Astrocyte (in vitro differentiated cells and primary cell): ENCODE results near the gene PRKG1. TPM values are rescaled to one million over a fixed set of nuclear protein-coding genes. Genes with fewer than 3 reads are reported as not detected.

ENCODE experiments used
- DNase-seq: peaks from one replicate; pipeline ENCODE4 v3.0.0-alpha.2; 2010; ENCODE audit warnings: low read depth
- FAIRE-seq: peaks from 2 replicates; lab custom pipeline; 2011; peaks lifted over from hg19 to GRCh38; lab: Jason Lieb, UNC
- H2AFZ ChIP-seq: 2 replicates; pipeline ENCODE4 v1.6.0; 2012; ENCODE audit warnings: low read depth, low read length, inconsistent platforms
- H3K27ac ChIP-seq: 2 replicates; pipeline ENCODE4 v1.5.1; 2011; ENCODE audit warnings: low read depth, low read length, inconsistent platforms
- H3K27me3 ChIP-seq: 2 replicates; pipeline ENCODE4 v1.6.0; 2011; ENCODE audit warnings: low read length, inconsistent platforms; ENCODE audit not compliant: insufficient read depth
- H3K36me3 ChIP-seq: 2 replicates; pipeline ENCODE4 v1.5.1; 2011; ENCODE audit warnings: low read length, inconsistent platforms; ENCODE audit not compliant: insufficient read depth
- H3K4me1 ChIP-seq: 2 replicates; pipeline ENCODE4 v1.5.1; 2011; ENCODE audit warnings: low read length, inconsistent platforms; ENCODE audit not compliant: insufficient read depth
- H3K4me2 ChIP-seq: 2 replicates; pipeline ENCODE4 v1.6.0; 2012; ENCODE audit warnings: low read length, inconsistent platforms
- H3K4me3 ChIP-seq: 2 replicates; pipeline ENCODE4 v1.5.1; 2011; ENCODE audit warnings: low read depth, mild to moderate bottlenecking, low read length, inconsistent platforms; ENCODE audit not compliant: insufficient read depth
- H3K79me2 ChIP-seq: 2 replicates; pipeline ENCODE4 v1.6.0; 2012; ENCODE audit warnings: mild to moderate bottlenecking, low read length, inconsistent platforms; ENCODE audit not compliant: insufficient read depth
- H3K9ac ChIP-seq: 2 replicates; pipeline ENCODE4 v1.6.0; 2012; ENCODE audit warnings: mild to moderate bottlenecking, low read length, inconsistent platforms
- H3K9me3 ChIP-seq: 2 replicates; pipeline ENCODE4 v1.5.1; 2012; ENCODE audit warnings: low read depth, mild to moderate bottlenecking, low read length, inconsistent platforms; ENCODE audit not compliant: insufficient read depth
- H4K20me1 ChIP-seq: 2 replicates; pipeline ENCODE4 v1.6.0; 2012; ENCODE audit warnings: low read length, inconsistent platforms; ENCODE audit not compliant: insufficient read depth
- H3K27ac Mint-ChIP-seq: one replicate; pipeline ENCODE4 v1.8.0; 2021; ENCODE audit warnings: mild to moderate bottlenecking, mixed read lengths; ENCODE audit not compliant: unreplicated experiment
- H3K27me3 Mint-ChIP-seq: one replicate; pipeline ENCODE4 v1.8.0; 2021; ENCODE audit warnings: low read depth, mixed read lengths; ENCODE audit not compliant: unreplicated experiment
- H3K36me3 Mint-ChIP-seq: one replicate; pipeline ENCODE4 v1.8.0; 2021; ENCODE audit warnings: low read depth, mixed read lengths; ENCODE audit not compliant: unreplicated experiment
- H3K4me1 Mint-ChIP-seq: one replicate; pipeline ENCODE4 v1.8.0; 2021; ENCODE audit warnings: low read depth, mixed read lengths; ENCODE audit not compliant: unreplicated experiment
- H3K4me3 Mint-ChIP-seq: one replicate; pipeline ENCODE4 v1.8.0; 2021; ENCODE audit warnings: mild to moderate bottlenecking, moderate library complexity, mixed read lengths; ENCODE audit not compliant: unreplicated experiment
- H3K9me3 Mint-ChIP-seq: one replicate; pipeline ENCODE4 v1.8.0; 2021; ENCODE audit warnings: mild to moderate bottlenecking, mixed read lengths; ENCODE audit not compliant: unreplicated experiment
- EZH2 ChIP-seq: IDR thresholded peaks from 2 replicates; pipeline ENCODE4 v1.6.1; 2012; ENCODE audit warnings: mild to moderate bottlenecking, low read length, inconsistent platforms; ENCODE audit not compliant: insufficient read depth
- total RNA-seq: library from RNA; stranded (reverse); gene quantifications from 2 replicates; pipeline ENCODE4 v1.2.1, GENCODE V29; 2021
- TF ChIP-seq, protein P1 (sequence below): IDR thresholded peaks from 2 replicates; pipeline ENCODE4 v1.5.1; 2011; ENCODE audit warnings: low read depth, mild to moderate bottlenecking, inconsistent platforms, low read length, moderate library complexity; ENCODE audit not compliant: insufficient read depth

The PRKG1 gene
- total RNA-seq, 1 donor from 2014 or later, result 3.1 TPM

DNA sequence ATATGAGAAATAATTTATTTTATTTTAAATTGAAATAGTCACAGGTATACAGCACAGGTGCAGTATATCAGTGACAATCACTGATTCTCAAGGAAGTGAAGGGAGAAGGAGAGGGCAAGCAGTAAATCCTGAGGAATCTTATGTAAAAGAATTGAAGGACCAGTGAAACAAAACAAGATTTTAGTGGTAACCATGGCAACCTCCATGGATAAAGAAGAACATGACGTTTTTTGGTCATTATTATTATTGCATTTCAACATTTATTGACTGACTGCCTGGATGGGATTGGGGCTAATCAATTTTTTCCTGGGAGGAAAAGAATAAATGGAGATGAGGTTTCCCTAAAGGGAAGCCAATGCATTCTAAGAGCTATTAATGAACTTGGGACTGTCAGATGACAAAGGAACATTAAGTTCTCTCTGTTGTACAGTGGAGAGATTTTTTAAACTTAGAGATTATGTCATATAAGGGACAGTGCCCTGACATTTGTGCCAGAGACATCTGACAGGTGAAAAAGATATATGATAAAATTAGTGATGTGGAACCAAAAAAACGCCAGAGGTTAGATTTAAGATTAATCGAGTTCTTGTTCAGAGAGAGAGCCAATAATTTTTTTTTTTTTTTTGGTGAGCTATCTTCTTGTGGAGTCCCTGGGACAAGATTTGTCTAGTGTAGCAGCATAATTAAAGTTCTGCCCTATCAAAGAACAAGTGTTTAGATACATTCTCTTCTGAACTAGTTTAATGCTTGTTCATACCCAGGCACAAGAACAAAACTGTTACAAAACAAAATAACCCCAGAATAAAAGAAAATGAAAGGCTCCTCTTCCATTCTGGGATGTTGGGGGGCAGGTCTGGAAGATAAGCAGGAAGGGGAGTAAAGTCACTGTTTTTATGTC, 345.2 kb downstream of the PRKG1 start:
- no peak overlapping the region for H3K4me2 ChIP-seq
- TF ChIP-seq, protein P1, sequence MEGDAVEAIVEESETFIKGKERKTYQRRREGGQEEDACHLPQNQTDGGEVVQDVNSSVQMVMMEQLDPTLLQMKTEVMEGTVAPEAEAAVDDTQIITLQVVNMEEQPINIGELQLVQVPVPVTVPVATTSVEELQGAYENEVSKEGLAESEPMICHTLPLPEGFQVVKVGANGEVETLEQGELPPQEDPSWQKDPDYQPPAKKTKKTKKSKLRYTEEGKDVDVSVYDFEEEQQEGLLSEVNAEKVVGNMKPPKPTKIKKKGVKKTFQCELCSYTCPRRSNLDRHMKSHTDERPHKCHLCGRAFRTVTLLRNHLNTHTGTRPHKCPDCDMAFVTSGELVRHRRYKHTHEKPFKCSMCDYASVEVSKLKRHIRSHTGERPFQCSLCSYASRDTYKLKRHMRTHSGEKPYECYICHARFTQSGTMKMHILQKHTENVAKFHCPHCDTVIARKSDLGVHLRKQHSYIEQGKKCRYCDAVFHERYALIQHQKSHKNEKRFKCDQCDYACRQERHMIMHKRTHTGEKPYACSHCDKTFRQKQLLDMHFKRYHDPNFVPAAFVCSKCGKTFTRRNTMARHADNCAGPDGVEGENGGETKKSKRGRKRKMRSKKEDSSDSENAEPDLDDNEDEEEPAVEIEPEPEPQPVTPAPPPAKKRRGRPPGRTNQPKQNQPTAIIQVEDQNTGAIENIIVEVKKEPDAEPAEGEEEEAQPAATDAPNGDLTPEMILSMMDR, result no peak
- no peak for TF ChIP-seq EZH2
- H3K27me3 ChIP-seq, result no peaks in the 10 kb centered on the region
- Mint-ChIP-seq H3K9me3 (no peaks in the 10 kb centered on the region), H3K4me3 (no peak overlapping the region), H3K4me1 (no peaks in the 10 kb centered on the region), H3K27me3 (no peaks in the 10 kb centered on the region), H3K36me3 (no peaks in the 10 kb centered on the region), H3K27ac (no peak overlapping the region)
- H2AFZ ChIP-seq, result no peak overlapping the region
- DNase-seq, result no peak
- H3K9ac ChIP-seq, result no peak overlapping the region
- no peaks in the 10 kb centered on the region for H3K36me3 ChIP-seq
- no peaks in the 10 kb centered on the region for H3K9me3 ChIP-seq
- H3K27ac ChIP-seq, result no peak overlapping the region
- H3K4me3 ChIP-seq, result no peak overlapping the region
- no peaks in the 10 kb centered on the region for H3K4me1 ChIP-seq
- no peaks in the 10 kb centered on the region for H4K20me1 ChIP-seq
- H3K79me2 ChIP-seq, result no peaks in the 10 kb centered on the region
- FAIRE-seq, result no peak

DNA sequence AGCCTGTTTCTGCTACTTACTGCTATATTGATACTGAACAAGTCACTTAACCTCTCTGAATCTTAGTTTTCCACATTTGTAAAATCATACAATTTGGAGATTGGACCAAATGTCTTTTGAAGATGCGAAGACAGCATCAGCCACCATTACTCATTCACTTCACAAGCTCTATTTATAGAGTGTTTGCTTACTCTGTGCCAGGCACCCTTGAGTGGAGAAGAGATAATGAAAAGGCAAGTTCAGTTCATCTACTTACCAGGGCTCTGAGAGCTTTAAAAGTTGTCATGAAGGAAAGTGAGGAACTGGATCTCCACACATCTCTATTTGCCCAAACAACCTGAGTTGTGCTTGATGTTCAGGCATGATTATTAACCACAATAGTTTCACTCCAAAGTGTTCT, 347.6 kb downstream of the PRKG1 start:
- Mint-ChIP-seq H3K4me3 (no peak overlapping the region), H3K27me3 (no peaks in the 10 kb centered on the region), H3K9me3 (no peaks in the 10 kb centered on the region), H3K4me1 (peaks cover 4% of the 10 kb centered on the region), H3K27ac (no peak overlapping the region), H3K36me3 (no peaks in the 10 kb centered on the region)
- Histone ChIP-seq H3K4me2 (no peak overlapping the region), H4K20me1 (no peaks in the 10 kb centered on the region), H3K36me3 (no peaks in the 10 kb centered on the region), H3K27ac (no peak overlapping the region), H2AFZ (no peak overlapping the region), H3K9me3 (no peaks in the 10 kb centered on the region), H3K4me1 (no peaks in the 10 kb centered on the region), H3K79me2 (no peaks in the 10 kb centered on the region), H3K4me3 (no peak overlapping the region), H3K9ac (no peak overlapping the region), H3K27me3 (no peaks in the 10 kb centered on the region)
- DNase-seq, result no peak
- FAIRE-seq, result no peak
- TF ChIP-seq, protein P1, result no peak
- no peak for TF ChIP-seq EZH2
